Amygdala (tissue), 56 donors: Measurements from ENCODE around the gene NPTX1.
A peak's percentile ranks its signal among the peaks of the same experiment; 100 is the strongest.
"Not testable (repeated sequence)": the region's sequence is repeated elsewhere in the genome, so short reads cannot be mapped to it uniquely, and the experiment has no call there.

Experiments
- DNase-seq, 56 donors: peaks; one replicate each; lab custom pipeline; 2025; lab: John Stamatoyannopoulos, UW

NPTX1 gene

DNA sequence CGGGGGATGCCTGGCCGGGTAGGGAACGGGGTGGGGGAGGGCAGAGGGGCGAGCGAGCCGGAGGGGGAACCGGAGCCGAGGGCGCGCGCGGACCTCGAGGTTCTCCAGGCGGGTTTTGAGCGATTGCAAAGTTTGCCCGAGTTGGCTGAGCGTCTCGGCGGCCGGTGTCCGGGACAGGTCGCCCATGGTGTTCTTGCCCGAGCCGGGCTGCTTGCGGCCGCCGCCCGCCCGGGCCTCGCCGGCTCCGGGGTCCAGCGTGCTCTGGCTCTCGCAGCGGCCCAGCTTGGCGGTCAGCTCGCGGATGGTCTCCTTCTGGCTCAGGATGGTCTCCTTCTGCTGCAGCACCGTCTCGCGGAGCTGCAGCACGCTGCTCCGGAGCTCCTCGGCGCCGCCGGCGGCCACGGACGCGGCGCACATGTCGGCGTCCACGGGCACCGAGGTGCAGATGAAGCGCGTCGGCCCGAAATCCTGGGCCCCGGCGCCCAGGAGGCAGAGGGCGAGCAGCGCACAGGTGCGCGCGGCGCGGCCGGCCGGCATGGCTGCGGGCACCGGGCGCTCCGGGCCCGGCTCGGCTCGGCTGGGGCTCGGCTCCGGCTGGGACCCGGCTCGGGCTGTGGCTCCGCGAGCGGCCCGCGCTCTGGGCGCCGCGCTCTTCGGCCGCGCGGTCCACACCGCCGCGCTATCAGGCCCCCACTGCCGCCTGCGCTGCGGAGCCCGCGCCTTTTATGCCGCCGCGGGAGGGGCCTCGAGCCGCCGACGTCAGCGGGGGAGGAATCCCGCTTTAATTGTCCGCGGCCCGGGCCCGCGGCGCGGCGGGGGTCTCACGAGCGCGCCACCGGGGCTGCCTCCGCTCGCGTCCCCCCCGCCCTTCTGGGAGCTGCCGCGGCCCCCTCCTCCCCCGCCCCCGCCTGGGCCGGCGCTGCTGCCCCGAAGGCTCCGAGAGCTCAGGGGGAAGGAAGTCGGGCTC is at the start of gene NPTX1:
Gene NPTX1, minus strand, starts transcription at position 698 of the 967 bp plus-strand sequence. Its CDS starts 161 bp downstream, at position 537.
- peak in 6 of 56 donors; percentile 15 to 42 (median 27) for DNase-seq

- DNase-seq = no peak
Observed at GRCh38 chr17:80523956-80524712, 47.7 kb upstream of the NPTX1 start.

- no peak for DNase-seq
Observed at GRCh38 chr17:80523054-80523744, 46.8 kb upstream of the NPTX1 start.

DNA sequence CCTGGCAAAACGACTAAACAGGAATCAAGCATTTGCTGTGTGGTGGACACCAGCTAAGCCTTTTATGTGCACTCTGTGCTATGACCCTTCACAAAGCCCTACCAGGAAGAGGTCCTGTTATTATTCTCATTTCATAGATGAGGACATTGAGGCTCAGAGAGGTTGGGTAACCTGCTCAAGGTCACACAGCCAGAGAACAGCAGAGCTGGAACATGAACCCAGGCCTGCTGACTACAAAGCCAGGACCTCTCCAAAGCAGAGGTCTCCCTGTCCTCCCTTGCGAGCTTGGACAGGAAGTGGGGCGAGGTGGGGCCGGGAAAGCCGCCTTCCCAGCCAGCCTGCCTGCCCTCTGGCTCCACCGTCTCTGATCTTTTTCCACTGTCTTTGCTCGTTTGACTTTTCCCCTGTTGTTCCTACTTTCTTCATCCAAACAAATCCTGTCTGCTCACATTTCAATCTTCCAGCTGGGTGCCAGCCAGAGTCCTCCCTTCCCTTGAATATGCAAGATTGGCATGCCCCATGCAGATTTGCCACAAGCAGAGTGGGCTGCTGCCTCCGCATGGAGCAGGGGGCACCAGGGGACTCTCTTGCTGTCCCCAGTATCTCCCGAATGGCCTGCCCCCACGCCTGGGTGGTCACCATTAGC is 44.5 kb upstream of the NPTX1 start:
- DNase-seq = no peak

DNA sequence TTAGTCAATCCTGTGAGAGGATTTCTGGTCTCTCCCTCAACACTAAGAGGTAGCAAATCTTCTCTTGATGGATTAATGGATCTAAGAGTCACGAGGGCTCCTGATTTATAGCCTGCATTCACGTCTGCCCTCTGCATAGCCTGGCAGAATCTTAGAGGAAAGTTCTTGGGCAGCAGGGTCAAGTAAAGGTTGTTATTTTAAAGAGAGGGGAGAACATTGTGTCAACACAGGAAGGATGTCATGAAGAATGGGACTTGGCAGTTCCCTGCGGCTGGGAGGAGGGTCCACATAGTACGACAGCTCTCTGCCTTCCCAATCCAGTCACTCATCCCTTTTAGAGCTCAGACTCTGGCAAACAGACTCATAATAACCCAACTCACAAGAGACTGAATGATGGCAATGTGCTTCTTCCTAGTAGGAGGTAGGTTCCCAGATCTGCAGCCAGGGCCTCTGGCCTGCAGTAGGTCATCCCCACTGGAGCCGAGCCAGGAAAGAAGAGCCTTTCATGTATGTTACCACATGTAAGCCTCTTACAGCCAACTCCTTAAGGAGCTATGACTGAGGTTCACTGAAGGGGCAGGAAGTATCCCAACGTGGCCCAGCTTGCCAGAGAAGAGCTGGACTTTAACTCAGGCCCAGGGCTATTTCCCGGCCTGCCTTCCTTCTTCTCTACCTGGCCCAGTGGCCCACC is 42.8 kb upstream of the NPTX1 start:
- DNase-seq = no peak

- DNase-seq = no peak
Observed at GRCh38 chr17:80518392-80518791, 42.0 kb upstream of the NPTX1 start.

DNA sequence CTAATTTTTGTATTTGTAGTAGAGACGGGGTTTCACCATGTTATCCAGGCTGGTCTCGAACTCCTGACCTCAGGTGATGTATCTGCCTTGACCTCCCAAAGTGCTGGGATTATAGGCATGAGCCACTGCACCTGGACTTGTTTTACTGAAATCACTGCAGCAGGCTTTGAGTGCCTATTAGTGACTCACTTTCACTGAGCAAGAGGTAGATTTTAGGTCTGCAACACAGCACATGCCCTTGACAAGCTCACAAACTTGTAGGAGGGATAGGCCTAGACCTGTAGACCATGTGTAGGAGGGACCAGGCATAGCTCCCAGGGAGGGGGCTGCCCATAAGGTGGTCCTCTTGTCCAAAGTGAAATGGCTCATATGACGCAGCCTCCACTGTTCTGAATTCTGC is 41.2 kb upstream of the NPTX1 start:
- DNase-seq = no peak

GRCh38 chr17:80516171-80516932 is 39.9 kb upstream of the NPTX1 start:
- DNase-seq = no peak

- DNase-seq = no peak
Observed at GRCh38 chr17:80513892-80514291, 37.5 kb upstream of the NPTX1 start.

GRCh38 chr17:80513201-80513600 is 36.8 kb upstream of the NPTX1 start:
- no peak for DNase-seq

- no peak for DNase-seq
Observed at GRCh38 chr17:80512233-80512632, 35.8 kb upstream of the NPTX1 start.

- DNase-seq = no peak
Observed at GRCh38 chr17:80511222-80512180, 35.1 kb upstream of the NPTX1 start.

GRCh38 chr17:80510772-80511171 is 34.4 kb upstream of the NPTX1 start:
- DNase-seq = no peak

GRCh38 chr17:80510132-80510531 is 33.7 kb upstream of the NPTX1 start:
- DNase-seq = no peak

DNA sequence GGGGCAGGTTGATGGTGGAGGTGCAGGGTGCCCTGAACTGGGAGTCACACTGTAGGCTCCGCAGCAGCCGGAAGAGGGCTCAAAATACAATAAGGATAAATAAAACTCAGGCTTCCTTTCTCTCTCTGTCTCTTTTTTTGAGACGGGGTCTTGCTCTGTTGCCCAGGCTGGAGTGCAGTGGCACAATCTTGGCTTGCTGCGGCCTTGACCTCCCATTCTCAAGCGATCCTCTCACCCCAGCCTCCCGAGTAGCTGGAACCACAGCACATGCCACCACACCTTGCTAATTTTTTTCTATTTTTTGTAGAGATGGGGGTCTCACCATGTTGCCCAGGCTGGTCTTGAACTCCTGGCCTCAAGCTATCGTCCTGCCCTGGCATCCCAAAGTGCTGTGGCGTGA is 32.9 kb upstream of the NPTX1 start:
- no peak for DNase-seq

DNA sequence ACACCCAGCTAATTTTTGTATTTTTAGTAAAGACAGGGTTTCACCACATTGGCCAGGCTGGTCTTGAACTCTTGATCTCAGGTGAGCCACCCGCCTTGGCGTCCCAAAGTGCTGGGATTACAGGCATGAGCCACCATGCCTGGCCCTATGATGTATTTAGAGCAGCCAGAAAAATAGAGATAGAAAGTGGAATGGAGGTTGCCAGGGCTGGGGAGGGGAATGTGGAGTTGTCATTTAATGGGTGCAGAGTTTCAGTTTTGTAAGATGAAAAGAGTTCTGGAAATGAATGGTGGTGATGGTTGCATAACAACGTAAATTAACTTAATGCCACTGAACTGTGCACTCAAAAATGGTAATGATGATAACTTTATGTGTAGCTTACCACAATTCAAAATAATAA is 31.6 kb upstream of the NPTX1 start:
- no peak for DNase-seq

GRCh38 chr17:80507177-80507576 is 30.8 kb upstream of the NPTX1 start:
- not testable (repeated sequence) for DNase-seq
